ENCODE results near the gene IFT88. TPM values are rescaled to one million over a fixed set of nuclear protein-coding genes. Genes with fewer than 3 reads are reported as not detected.

IFT88 gene
- total RNA-seq, 3 donors from 2014 or later (not counting 1 experiment from before 2014, with no cell fraction given) = 9.2 to 13.9 (median 13.9) TPM

DNA sequence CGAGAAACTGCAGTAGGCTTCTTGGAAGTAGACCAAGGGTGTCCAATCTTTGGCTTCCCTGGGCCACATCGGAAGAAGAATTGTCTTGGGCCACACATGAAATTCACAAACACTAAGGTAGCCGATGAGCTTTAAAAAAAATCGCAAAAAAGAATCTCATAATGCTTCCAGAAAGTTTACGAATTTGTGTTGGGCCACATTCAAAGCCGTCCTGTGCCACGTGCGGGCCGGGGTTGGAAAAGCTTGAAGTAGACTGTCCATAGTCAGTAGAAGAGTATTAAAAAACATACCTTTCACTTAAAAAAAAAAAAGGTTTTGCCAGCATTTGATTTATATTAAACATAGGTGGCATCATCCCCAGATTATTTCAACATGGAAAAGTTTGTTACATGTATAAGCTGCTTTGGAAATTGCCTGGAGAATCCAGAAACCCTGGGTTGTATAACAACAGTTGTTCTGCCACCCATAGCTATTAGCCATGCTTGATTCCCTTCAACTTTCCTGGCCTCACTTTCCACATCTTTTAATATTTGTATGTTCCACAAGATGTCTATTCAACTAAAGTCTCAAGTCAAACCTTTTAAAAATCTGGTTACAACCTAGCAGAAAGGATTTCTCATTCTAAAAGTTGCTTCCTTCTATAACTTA is 1.0 kb downstream of the IFT88 start:
- no peaks in the 10 kb centered on the region for H3K36me3 Mint-ChIP-seq
- H3K9me3 Mint-ChIP-seq = peaks cover 2 to 3% of the 10 kb centered on the region in 2 donors
- Histone ChIP-seq H3K36me3 (ENCODE audit: control insufficient read depth, insufficient read depth, low read length) (no peaks in the 10 kb centered on the region), H3K4me1 (ENCODE audit: control insufficient read depth, insufficient read depth, low read length) (peaks cover 16% of the 10 kb centered on the region), H3K9me3 (ENCODE audit: control insufficient read depth, insufficient read depth, low read length) (peaks cover 4% of the 10 kb centered on the region), H3K4me3 (ENCODE audit: low read length) (no peak overlapping the region), H3K27me3 (ENCODE audit: control insufficient read depth, insufficient read depth, low read length) (no peaks in the 10 kb centered on the region), H3K27ac (ENCODE audit: low read length) (peak overlapping the region; percentile 76)
- H3K27ac Mint-ChIP-seq = peak overlapping the region; percentile 90 to 94
- ATAC-seq (no peak), DNase-seq (no peak)
- peaks cover 14 to 17% of the 10 kb centered on the region in 2 donors for H3K4me1 Mint-ChIP-seq
- TF ChIP-seq CTCF (IDR thresholded peaks at IDR 0.05) = no peak
- intact Hi-C loops (cut with micrococcal nuclease) = no loop called here
- no peaks in the 10 kb centered on the region for H3K27me3 Mint-ChIP-seq (ENCODE audit: low read depth in 2 of 2)
- H3K4me3 Mint-ChIP-seq = peak overlapping the region; percentile 93
- 88% methylated on average over 9 of the region's 9 CpGs for WGBS (ENCODE audit: insufficient coverage)

- Histone ChIP-seq H3K4me1 (ENCODE audit: control insufficient read depth, insufficient read depth, low read length) (peaks cover 16% of the 10 kb centered on the region), H3K36me3 (ENCODE audit: control insufficient read depth, insufficient read depth, low read length) (peaks cover 2% of the 10 kb centered on the region), H3K4me3 (ENCODE audit: low read length) (no peak overlapping the region), H3K27me3 (ENCODE audit: control insufficient read depth, insufficient read depth, low read length) (no peaks in the 10 kb centered on the region), H3K27ac (ENCODE audit: low read length) (no peak overlapping the region), H3K9me3 (ENCODE audit: control insufficient read depth, insufficient read depth, low read length) (peaks cover 3% of the 10 kb centered on the region)
- no peak overlapping the region for H3K27ac Mint-ChIP-seq
- 100% methylated on average over 1 of the region's 1 CpG for WGBS (ENCODE audit: insufficient coverage)
- ATAC-seq (no peak), DNase-seq (no peak)
- no peak for TF ChIP-seq CTCF (IDR thresholded peaks at IDR 0.05)
- intact Hi-C loops (cut with micrococcal nuclease) = no loop called here
- peaks cover 14 to 17% of the 10 kb centered on the region in 2 donors for H3K4me1 Mint-ChIP-seq
- H3K27me3 Mint-ChIP-seq (ENCODE audit: low read depth in 2 of 2) = no peaks in the 10 kb centered on the region
- H3K4me3 Mint-ChIP-seq = no peak overlapping the region
- H3K9me3 Mint-ChIP-seq = no peaks in the 10 kb centered on the region
- H3K36me3 Mint-ChIP-seq = no peaks in the 10 kb centered on the region
Observed at GRCh38 chr13:20570517-20570916, 3.6 kb downstream of the IFT88 start.

DNA sequence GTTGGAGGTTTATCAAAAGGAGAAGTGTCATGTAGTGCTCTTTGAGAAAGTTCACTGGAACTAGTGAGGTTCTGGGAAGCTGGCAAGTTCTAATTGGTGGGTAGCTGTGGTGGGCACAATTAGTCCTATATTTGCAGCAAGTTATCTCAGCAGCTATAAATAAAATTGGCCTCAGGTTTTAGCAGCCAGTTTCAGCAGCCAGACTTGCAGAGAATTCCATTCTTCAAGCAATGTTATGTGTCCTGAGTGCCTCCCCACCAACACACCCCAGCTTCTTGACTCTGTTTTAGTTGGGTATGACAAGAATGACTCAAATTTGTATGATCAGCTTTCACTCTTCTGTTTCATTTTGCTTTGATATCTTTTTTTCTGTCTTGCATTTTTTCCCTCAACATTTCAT is 4.7 kb downstream of the IFT88 start:
- Mint-ChIP-seq H3K27me3 (ENCODE audit: low read depth in 2 of 2) (no peaks in the 10 kb centered on the region), H3K36me3 (no peaks in the 10 kb centered on the region), H3K4me3 (no peak overlapping the region), H3K9me3 (no peaks in the 10 kb centered on the region), H3K4me1 (peaks cover 8 to 12% of the 10 kb centered on the region in 2 donors), H3K27ac (no peak overlapping the region)
- no peaks in the 10 kb centered on the region for H3K9me3 ChIP-seq (ENCODE audit: control insufficient read depth, insufficient read depth, low read length)
- TF ChIP-seq CTCF (IDR thresholded peaks at IDR 0.05) = no peak
- no peaks in the 10 kb centered on the region for H3K27me3 ChIP-seq (ENCODE audit: control insufficient read depth, insufficient read depth, low read length)
- no peak for DNase-seq
- H3K4me3 ChIP-seq (ENCODE audit: low read length) = no peak overlapping the region
- H3K27ac ChIP-seq (ENCODE audit: low read length) = no peak overlapping the region
- intact Hi-C loops (cut with micrococcal nuclease) = no loop called here
- no peak for ATAC-seq
- peaks cover 8% of the 10 kb centered on the region for H3K4me1 ChIP-seq (ENCODE audit: control insufficient read depth, insufficient read depth, low read length)
- H3K36me3 ChIP-seq (ENCODE audit: control insufficient read depth, insufficient read depth, low read length) = peaks cover 2% of the 10 kb centered on the region

DNA sequence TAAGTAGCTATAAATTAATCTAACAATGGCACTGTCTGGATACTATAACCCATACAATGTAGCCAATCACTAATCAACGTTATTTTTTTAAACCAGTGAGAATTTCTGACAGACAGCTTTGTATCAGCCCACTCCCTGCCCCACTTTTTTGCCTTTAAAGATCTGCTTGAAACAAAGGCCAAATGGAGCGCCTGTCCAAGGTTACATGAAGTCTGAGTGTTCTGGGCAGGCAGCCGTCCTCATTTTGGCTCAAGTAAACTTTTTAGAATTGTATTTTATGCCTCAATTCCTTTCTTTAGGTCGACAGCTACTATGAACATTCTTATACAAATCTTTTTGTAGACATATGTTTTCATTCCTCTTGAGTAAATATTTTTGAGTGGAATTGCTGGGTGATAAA is 6.2 kb downstream of the IFT88 start:
- TF ChIP-seq CTCF (IDR thresholded peaks at IDR 0.05) = no peak
- ATAC-seq = no peak
- Histone ChIP-seq H3K9me3 (ENCODE audit: control insufficient read depth, insufficient read depth, low read length) (no peaks in the 10 kb centered on the region), H3K4me1 (ENCODE audit: control insufficient read depth, insufficient read depth, low read length) (no peaks in the 10 kb centered on the region), H3K4me3 (ENCODE audit: low read length) (no peak overlapping the region), H3K27ac (ENCODE audit: low read length) (no peak overlapping the region), H3K36me3 (ENCODE audit: control insufficient read depth, insufficient read depth, low read length) (peaks cover 2% of the 10 kb centered on the region), H3K27me3 (ENCODE audit: control insufficient read depth, insufficient read depth, low read length) (no peaks in the 10 kb centered on the region)
- intact Hi-C loops (cut with micrococcal nuclease) = no loop called here
- H3K27me3 Mint-ChIP-seq (ENCODE audit: low read depth in 2 of 2) = no peaks in the 10 kb centered on the region
- no peak overlapping the region for H3K4me3 Mint-ChIP-seq
- DNase-seq = no peak
- H3K36me3 Mint-ChIP-seq = no peaks in the 10 kb centered on the region
- H3K4me1 Mint-ChIP-seq = peaks cover 0 to 2% of the 10 kb centered on the region in 2 donors
- no peak overlapping the region for H3K27ac Mint-ChIP-seq
- no peaks in the 10 kb centered on the region for H3K9me3 Mint-ChIP-seq
- WGBS (ENCODE audit: insufficient coverage) = 92% methylated on average over 3 of the region's 4 CpGs

All from natural killer cell (primary cell).